B cell (primary cell): ENCODE measurements around the gene RTP4.

Experiments used
- EZH2 ChIP-seq: IDR thresholded peaks from 2 replicates; pipeline ENCODE4 v1.6.1; 2012; ENCODE audit warnings: borderline replicate concordance, low read depth, mild to moderate bottlenecking, moderate library complexity, low read length; ENCODE audit not compliant: insufficient read depth, poor library complexity, severe bottlenecking
- TF ChIP-seq, protein P1 (sequence below): fragments of 200-600 bp; IDR thresholded peaks from one replicate; pipeline ENCODE4 v1.8.0; 2022; ENCODE audit warnings: antibody characterized with exemption, mild to moderate bottlenecking

DNA sequence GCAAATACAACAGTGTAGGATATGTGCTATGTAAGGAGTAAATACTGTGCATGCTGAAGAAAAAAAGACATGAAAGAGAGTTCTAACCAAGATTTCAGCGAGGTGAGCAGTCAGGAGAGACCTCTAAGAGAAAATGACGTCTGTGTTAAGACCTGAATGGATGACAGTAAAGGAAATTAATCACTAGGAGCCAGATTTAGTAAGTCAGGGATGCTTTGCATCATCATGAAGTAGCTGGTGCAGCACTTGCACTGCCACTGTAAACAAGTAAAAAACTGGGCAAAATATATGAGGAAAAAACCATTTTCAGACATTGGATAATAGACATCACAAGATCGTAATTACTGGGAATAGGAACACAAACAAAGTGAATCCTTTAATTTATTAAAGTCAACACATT, 32.6 kb downstream of the RTP4 start:
- TF ChIP-seq, protein P1, sequence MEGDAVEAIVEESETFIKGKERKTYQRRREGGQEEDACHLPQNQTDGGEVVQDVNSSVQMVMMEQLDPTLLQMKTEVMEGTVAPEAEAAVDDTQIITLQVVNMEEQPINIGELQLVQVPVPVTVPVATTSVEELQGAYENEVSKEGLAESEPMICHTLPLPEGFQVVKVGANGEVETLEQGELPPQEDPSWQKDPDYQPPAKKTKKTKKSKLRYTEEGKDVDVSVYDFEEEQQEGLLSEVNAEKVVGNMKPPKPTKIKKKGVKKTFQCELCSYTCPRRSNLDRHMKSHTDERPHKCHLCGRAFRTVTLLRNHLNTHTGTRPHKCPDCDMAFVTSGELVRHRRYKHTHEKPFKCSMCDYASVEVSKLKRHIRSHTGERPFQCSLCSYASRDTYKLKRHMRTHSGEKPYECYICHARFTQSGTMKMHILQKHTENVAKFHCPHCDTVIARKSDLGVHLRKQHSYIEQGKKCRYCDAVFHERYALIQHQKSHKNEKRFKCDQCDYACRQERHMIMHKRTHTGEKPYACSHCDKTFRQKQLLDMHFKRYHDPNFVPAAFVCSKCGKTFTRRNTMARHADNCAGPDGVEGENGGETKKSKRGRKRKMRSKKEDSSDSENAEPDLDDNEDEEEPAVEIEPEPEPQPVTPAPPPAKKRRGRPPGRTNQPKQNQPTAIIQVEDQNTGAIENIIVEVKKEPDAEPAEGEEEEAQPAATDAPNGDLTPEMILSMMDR = no peak
- no peak for TF ChIP-seq EZH2
